Measurements from ENCODE around the gene FAM180A. TPM values are rescaled to one million over a fixed set of nuclear protein-coding genes. Genes with fewer than 3 reads are reported as not detected.

FAM180A gene
- total RNA-seq, 1 donor from 2014 or later = not detected

- Mint-ChIP-seq H3K36me3 (ENCODE audit: unreplicated experiment) (no peaks in the 10 kb centered on the region), H3K27ac (ENCODE audit: unreplicated experiment) (no peak overlapping the region), H3K9me3 (ENCODE audit: unreplicated experiment) (no peaks in the 10 kb centered on the region), H3K27me3 (ENCODE audit: unreplicated experiment) (peaks cover 2% of the 10 kb centered on the region), H3K4me3 (ENCODE audit: unreplicated experiment) (no peak overlapping the region), H3K4me1 (ENCODE audit: low read depth, unreplicated experiment) (peaks cover 6% of the 10 kb centered on the region)
- DNase-seq = no peak
- TF ChIP-seq, protein P1, sequence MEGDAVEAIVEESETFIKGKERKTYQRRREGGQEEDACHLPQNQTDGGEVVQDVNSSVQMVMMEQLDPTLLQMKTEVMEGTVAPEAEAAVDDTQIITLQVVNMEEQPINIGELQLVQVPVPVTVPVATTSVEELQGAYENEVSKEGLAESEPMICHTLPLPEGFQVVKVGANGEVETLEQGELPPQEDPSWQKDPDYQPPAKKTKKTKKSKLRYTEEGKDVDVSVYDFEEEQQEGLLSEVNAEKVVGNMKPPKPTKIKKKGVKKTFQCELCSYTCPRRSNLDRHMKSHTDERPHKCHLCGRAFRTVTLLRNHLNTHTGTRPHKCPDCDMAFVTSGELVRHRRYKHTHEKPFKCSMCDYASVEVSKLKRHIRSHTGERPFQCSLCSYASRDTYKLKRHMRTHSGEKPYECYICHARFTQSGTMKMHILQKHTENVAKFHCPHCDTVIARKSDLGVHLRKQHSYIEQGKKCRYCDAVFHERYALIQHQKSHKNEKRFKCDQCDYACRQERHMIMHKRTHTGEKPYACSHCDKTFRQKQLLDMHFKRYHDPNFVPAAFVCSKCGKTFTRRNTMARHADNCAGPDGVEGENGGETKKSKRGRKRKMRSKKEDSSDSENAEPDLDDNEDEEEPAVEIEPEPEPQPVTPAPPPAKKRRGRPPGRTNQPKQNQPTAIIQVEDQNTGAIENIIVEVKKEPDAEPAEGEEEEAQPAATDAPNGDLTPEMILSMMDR (IDR thresholded peaks at IDR 0.05; ENCODE audit: partially characterized antibody, unreplicated experiment) = no peak
Observed at GRCh38 chr7:135683609-135684008, 65.0 kb downstream of the FAM180A start.

- Mint-ChIP-seq H3K4me1 (ENCODE audit: low read depth, unreplicated experiment) (peaks cover 14% of the 10 kb centered on the region), H3K36me3 (ENCODE audit: unreplicated experiment) (peaks cover 8% of the 10 kb centered on the region), H3K9me3 (ENCODE audit: unreplicated experiment) (no peaks in the 10 kb centered on the region), H3K27me3 (ENCODE audit: unreplicated experiment) (peaks cover 2% of the 10 kb centered on the region), H3K27ac (ENCODE audit: unreplicated experiment) (no peak overlapping the region), H3K4me3 (ENCODE audit: unreplicated experiment) (no peak overlapping the region)
- no peak for DNase-seq
- TF ChIP-seq, protein P1 (IDR thresholded peaks at IDR 0.05; ENCODE audit: partially characterized antibody, unreplicated experiment) = no peak
Observed at GRCh38 chr7:135682191-135682590, 66.4 kb downstream of the FAM180A start.

DNA sequence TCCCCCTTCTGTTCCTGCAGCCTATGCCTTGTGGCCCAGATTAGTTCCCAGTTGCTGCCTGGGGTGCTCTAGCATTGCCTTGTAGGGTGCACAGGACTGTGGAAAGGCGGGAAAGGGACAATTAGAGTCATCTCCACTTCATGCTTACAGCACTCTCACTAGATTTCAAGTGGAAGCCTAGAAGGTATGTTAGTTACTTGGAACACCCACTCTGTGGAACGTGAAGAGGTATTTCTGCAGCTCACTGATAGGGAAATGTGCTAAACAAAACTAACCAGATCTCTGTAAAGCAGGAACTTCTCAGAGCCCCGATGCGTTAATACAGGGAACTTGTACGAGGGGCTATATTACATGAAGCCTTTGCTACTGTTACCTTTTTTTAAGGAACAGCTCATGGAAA, 66.9 kb downstream of the FAM180A start:
- peaks cover under 1% of the 10 kb centered on the region for H3K9me3 Mint-ChIP-seq (ENCODE audit: unreplicated experiment)
- H3K36me3 Mint-ChIP-seq (ENCODE audit: unreplicated experiment) = peaks cover 8% of the 10 kb centered on the region
- TF ChIP-seq, protein P1 (IDR thresholded peaks at IDR 0.05; ENCODE audit: partially characterized antibody, unreplicated experiment) = no peak
- no peak for DNase-seq
- H3K4me1 Mint-ChIP-seq (ENCODE audit: low read depth, unreplicated experiment) = peaks cover 14% of the 10 kb centered on the region
- no peak overlapping the region for H3K4me3 Mint-ChIP-seq (ENCODE audit: unreplicated experiment)
- peaks cover 5% of the 10 kb centered on the region for H3K27me3 Mint-ChIP-seq (ENCODE audit: unreplicated experiment)
- H3K27ac Mint-ChIP-seq (ENCODE audit: unreplicated experiment) = no peak overlapping the region

Other genes with a start within 250 kb of the FAM180A start
- gene CNOT4, start 238.7 kb downstream of the FAM180A start, total RNA-seq (ENCODE audit: unreplicated experiment) = 25.3 TPM
- 56.5 TPM for gene NUP205, start 190.9 kb downstream of the FAM180A start, total RNA-seq (ENCODE audit: unreplicated experiment)
- 54.6 TPM for gene STMP1, start 86.3 kb downstream of the FAM180A start, total RNA-seq (ENCODE audit: unreplicated experiment)
- not detected for gene SLC13A4, start 20.6 kb downstream of the FAM180A start, total RNA-seq (ENCODE audit: unreplicated experiment)
- 181 TPM for gene MTPN, start 228.5 kb upstream of the FAM180A start, total RNA-seq (ENCODE audit: unreplicated experiment)